ENCODE measurements around the gene INO80B.

- TF ChIP-seq CTCF (optimal IDR thresholded peaks at IDR 0.05 in 1 of 3, IDR thresholded peaks at IDR 0.05 in 1 of 3, conservative IDR thresholded peaks at IDR 0.05 in 1 of 3; ENCODE audit: extremely low read depth in 1 of 3, insufficient read depth in 2 of 3, low read length in 3 of 3) = no peak
- no peak for TF ChIP-seq EZH2 (IDR thresholded peaks at IDR 0.05; ENCODE audit: low read length)
Observed at GRCh38 chr2:74495440-74495839, 40.6 kb downstream of the INO80B start.

All from keratinocyte (primary cell).